Thyroid gland (tissue), 4 donors: ENCODE data around the gene PABPN1L.

Source experiments
- CTCF ChIP-seq, 6 experiments: fragments of 200-600 bp in 3 of 6; fragments of 450-650 bp in 3 of 6; sonication (generic) in 3 of 6; IDR thresholded peaks; one replicate each; pipeline ENCODE4 v1.5.1; 2016 to 2019; ENCODE audit warnings: antibody characterized with exemption in 6 of 6, mild to moderate bottlenecking in 2 of 6, inconsistent platforms in 1 of 6, moderate library complexity in 1 of 6
- POLR2A ChIP-seq, 2 donors: fragments of 450-650 bp; IDR thresholded peaks; one replicate each; pipeline ENCODE4 v1.6.1; 2017; ENCODE audit warnings: antibody characterized with exemption in 2 of 2, mild to moderate bottlenecking in 2 of 2, moderate library complexity in 1 of 2

GRCh38 chr16:88842806-88843205 lies 23.7 kb downstream of the PABPN1L start:
- TF ChIP-seq CTCF (IDR thresholded peaks at IDR 0.05) (no peak), POLR2A (IDR thresholded peaks at IDR 0.05) (no peak)
